Measurements from ENCODE around the gene RNF26. TPM values are rescaled to one million over a fixed set of nuclear protein-coding genes. Genes with fewer than 3 reads are reported as not detected.

The RNF26 gene
- total and polyA plus RNA-seq, 2 of the 13 experiments (the other 11 are each of a cell fraction or from before 2014, with no cell fraction given): 11.9 to 26.3 TPM

DNA sequence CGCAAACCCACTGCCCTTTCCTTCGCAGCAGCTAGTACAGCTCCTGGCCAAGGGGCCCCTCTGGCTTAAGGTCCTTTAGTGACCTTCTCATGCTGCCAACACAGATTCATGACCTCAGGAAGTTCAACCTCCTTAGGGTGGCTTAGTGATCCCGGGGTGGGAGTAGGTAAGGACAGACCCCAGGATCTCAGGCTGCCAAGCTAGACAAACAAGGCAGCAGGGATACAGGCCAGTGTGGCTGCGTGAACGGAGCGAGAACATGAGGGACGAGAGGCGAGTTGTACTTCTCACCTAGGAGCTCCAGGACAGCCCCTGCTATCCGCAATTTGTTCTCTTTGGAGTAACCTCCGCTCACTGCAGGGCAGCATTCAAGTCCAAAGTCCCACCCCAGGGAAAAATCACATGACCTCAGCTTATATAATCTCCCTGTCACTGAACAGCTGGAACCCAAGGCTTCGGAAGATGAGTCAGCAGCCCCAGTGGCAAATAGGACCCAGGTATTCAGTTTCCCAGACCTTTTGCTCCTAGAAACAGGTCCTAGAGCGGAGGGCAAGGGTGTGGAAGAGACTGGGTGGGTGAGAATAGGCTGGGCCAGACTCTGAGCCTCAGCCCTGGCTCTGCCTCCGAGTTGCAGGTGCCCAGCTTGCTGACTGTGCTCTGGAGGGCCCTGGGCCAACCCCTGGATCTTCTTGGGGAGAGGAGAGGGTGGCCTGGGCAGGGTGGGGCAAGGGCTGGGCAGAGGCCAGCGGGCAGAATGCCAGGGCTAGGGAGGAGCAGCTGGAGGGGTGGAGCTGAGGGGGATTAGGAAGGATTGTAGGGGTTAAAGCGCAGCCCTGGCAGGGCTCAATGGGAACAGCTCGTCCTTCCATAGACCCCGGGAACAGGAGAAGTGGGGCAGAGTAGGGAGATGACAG, 34.1 kb downstream of the RNF26 start (continued):
- TF ChIP-seq ZNF10 (CRISPR knock-in tag; IDR thresholded peaks at IDR 0.05; ENCODE audit: borderline replicate concordance, low read depth): no peak
- TF ChIP-seq ZNF788 (CRISPR knock-in tag; IDR thresholded peaks at IDR 0.05; ENCODE audit: borderline replicate concordance): no peak; the same call in 1 of the 2 replicates
- no peak for TF ChIP-seq MBD4 (IDR thresholded peaks at IDR 0.05; ENCODE audit: borderline replicate concordance, low read length)
- no peak for TF ChIP-seq KLF15 (CRISPR knock-in tag; IDR thresholded peaks at IDR 0.05; ENCODE audit: borderline replicate concordance)
- TF ChIP-seq ZNF792 (CRISPR knock-in tag; IDR thresholded peaks at IDR 0.05): peak; percentile 58; the same call in 1 of the 2 replicates
- TF ChIP-seq ZNF367 (CRISPR knock-in tag; IDR thresholded peaks at IDR 0.05; ENCODE audit: borderline replicate concordance): no peak
- peak; percentile 85 for TF ChIP-seq ZBTB42 (CRISPR knock-in tag; IDR thresholded peaks at IDR 0.05)
- TF ChIP-seq, protein P1, sequence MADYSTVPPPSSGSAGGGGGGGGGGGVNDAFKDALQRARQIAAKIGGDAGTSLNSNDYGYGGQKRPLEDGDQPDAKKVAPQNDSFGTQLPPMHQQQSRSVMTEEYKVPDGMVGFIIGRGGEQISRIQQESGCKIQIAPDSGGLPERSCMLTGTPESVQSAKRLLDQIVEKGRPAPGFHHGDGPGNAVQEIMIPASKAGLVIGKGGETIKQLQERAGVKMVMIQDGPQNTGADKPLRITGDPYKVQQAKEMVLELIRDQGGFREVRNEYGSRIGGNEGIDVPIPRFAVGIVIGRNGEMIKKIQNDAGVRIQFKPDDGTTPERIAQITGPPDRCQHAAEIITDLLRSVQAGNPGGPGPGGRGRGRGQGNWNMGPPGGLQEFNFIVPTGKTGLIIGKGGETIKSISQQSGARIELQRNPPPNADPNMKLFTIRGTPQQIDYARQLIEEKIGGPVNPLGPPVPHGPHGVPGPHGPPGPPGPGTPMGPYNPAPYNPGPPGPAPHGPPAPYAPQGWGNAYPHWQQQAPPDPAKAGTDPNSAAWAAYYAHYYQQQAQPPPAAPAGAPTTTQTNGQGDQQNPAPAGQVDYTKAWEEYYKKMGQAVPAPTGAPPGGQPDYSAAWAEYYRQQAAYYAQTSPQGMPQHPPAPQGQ (CRISPR knock-in tag; IDR thresholded peaks at IDR 0.05; ENCODE audit: borderline replicate concordance): no peak
- TF ChIP-seq, protein P2, sequence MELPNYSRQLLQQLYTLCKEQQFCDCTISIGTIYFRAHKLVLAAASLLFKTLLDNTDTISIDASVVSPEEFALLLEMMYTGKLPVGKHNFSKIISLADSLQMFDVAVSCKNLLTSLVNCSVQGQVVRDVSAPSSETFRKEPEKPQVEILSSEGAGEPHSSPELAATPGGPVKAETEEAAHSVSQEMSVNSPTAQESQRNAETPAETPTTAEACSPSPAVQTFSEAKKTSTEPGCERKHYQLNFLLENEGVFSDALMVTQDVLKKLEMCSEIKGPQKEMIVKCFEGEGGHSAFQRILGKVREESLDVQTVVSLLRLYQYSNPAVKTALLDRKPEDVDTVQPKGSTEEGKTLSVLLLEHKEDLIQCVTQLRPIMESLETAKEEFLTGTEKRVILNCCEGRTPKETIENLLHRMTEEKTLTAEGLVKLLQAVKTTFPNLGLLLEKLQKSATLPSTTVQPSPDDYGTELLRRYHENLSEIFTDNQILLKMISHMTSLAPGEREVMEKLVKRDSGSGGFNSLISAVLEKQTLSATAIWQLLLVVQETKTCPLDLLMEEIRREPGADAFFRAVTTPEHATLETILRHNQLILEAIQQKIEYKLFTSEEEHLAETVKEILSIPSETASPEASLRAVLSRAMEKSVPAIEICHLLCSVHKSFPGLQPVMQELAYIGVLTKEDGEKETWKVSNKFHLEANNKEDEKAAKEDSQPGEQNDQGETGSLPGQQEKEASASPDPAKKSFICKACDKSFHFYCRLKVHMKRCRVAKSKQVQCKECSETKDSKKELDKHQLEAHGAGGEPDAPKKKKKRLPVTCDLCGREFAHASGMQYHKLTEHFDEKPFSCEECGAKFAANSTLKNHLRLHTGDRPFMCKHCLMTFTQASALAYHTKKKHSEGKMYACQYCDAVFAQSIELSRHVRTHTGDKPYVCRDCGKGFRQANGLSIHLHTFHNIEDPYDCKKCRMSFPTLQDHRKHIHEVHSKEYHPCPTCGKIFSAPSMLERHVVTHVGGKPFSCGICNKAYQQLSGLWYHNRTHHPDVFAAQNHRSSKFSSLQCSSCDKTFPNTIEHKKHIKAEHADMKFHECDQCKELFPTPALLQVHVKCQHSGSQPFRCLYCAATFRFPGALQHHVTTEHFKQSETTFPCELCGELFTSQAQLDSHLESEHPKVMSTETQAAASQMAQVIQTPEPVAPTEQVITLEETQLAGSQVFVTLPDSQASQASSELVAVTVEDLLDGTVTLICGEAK (IDR thresholded peaks at IDR 0.05): no peak
- TF ChIP-seq, protein P2 (CRISPR knock-in tag; IDR thresholded peaks at IDR 0.05): no peak; the same call in 1 of the 2 replicates
- peak; percentile 82 for TF ChIP-seq SALL1 (CRISPR knock-in tag; IDR thresholded peaks at IDR 0.05)
- no peak for TF ChIP-seq PCBP2 (optimal IDR thresholded peaks at IDR 0.05; ENCODE audit: low read depth, low read length, poor library complexity, severe bottlenecking)
- TF ChIP-seq ZMYM4 (CRISPR knock-in tag; IDR thresholded peaks at IDR 0.05): peak; percentile 90
- TF ChIP-seq GATAD2A (CRISPR knock-in tag; IDR thresholded peaks at IDR 0.05): peak; percentile 96
- peak; percentile 91 for TF ChIP-seq MED1 (CRISPR knock-in tag; IDR thresholded peaks at IDR 0.05)
- TF ChIP-seq, protein P3, sequence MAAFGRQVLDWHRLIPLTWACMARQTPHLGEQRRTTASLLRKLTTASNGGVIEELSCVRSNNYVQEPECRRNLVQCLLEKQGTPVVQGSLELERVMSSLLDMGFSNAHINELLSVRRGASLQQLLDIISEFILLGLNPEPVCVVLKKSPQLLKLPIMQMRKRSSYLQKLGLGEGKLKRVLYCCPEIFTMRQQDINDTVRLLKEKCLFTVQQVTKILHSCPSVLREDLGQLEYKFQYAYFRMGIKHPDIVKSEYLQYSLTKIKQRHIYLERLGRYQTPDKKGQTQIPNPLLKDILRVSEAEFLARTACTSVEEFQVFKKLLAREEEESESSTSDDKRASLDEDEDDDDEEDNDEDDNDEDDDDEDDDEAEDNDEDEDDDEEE (CRISPR knock-in tag; IDR thresholded peaks at IDR 0.05): no peak; the same call in 1 of the 2 replicates
- TF ChIP-seq NFKBIZ (CRISPR knock-in tag; IDR thresholded peaks at IDR 0.05): no peak
- TF ChIP-seq RBAK (CRISPR knock-in tag; IDR thresholded peaks at IDR 0.05): no peak
